ENCODE data around the gene ATP5IF1. TPM values are rescaled to one million over a fixed set of nuclear protein-coding genes. Genes with fewer than 3 reads are reported as not detected.
A peak's percentile ranks its signal among the peaks of the same experiment; 100 is the strongest.

Gene ATP5IF1
- total and polyA plus RNA-seq, 10 of the 15 experiments (the other 5 are each of a cell fraction or from before 2014, with no cell fraction given) = 253 to 1,210 (median 418) TPM

GRCh38 chr1:28249866-28250295, 14.0 kb downstream of the ATP5IF1 start:
- H3K36me3 ChIP-seq (ENCODE audit: control insufficient read depth in 2 of 2, insufficient read depth in 2 of 2, low read length in 1 of 2) = no peaks in the 10 kb centered on the region
- in situ Hi-C loops (cut with MboI) = loop anchor here (5.0 kb wide), 1 partner anchor 352 kb away; no protein-coding TSS in a partner anchor
- peak overlapping the region; percentile 72 for H2AFZ ChIP-seq (ENCODE audit: control insufficient read depth, low read depth, low read length)
- RAD21 ChIA-PET (ENCODE audit: unreplicated experiment) = interaction anchor here (0.5 to 4.5 kb wide), 17 partner anchors 9 to 353 kb away, joined by 3 to 34 read pairs (median 8); partner anchors contain the start of genes ATP5IF1, MED18, PHACTR4 and SESN2
- peaks cover 3% of the 10 kb centered on the region for H3K79me2 ChIP-seq (ENCODE audit: control insufficient read depth, insufficient read depth, low read length)
- SMC1A ChIA-PET (ENCODE audit: uncharacterized antibody, unreplicated experiment) = interaction anchor here (0.9 to 9.7 kb wide), 16 partner anchors 8 to 627 kb away, joined by 3 to 84 read pairs (median 14); partner anchors contain the start of genes ATP5IF1, DNAJC8 and MED18
- no peak for ATAC-seq
- no peak overlapping the region for H3K4me3 ChIP-seq
- DNase-seq (ENCODE audit: low read depth, low spot score) = no peak
- no peak for TF ChIP-seq SIN3A (IDR thresholded peaks at IDR 0.05; ENCODE audit: low read depth, low read length)
- TF ChIP-seq ASH2L (IDR thresholded peaks at IDR 0.05; ENCODE audit: borderline replicate concordance, low read depth) = no peak
- TF ChIP-seq E4F1 (IDR thresholded peaks at IDR 0.05; ENCODE audit: borderline replicate concordance, partially characterized antibody) = no peak
- TF ChIP-seq TCF12 (IDR thresholded peaks at IDR 0.05; ENCODE audit: low read depth, low read length) = no peak
- POLR2A ChIA-PET = interaction anchor here (0.6 to 7.6 kb wide), 11 partner anchors 9 to 476 kb away, joined by 3 to 125 read pairs (median 4); partner anchors contain the start of genes ATP5IF1, MED18 and SESN2
- no TSS peak for BruUV-seq (replicated peaks)
- intact Hi-C loops (cut with micrococcal nuclease; ENCODE audit: unreplicated experiment) = loop anchor here (2.0 to 10.0 kb wide), 6 partner anchors 47 to 475 kb away; partner anchors contain the start of genes MED18, STX12 and THEMIS2
- H3K4me1 ChIP-seq (ENCODE audit: control insufficient read depth, insufficient read depth, low read length) = peaks cover 26% of the 10 kb centered on the region
- no peak overlapping the region for H3K4me2 ChIP-seq (ENCODE audit: control insufficient read depth, insufficient read depth)
- CTCF ChIA-PET = interaction anchor here (0.7 to 4.5 kb wide), 28 partner anchors 8 to 627 kb away, joined by 3 to 138 read pairs (median 12); partner anchors contain the start of genes ATP5IF1, MED18 and PHACTR4
- no peaks in the 10 kb centered on the region for H3K27me3 ChIP-seq (replicated peaks in 1 of 2; ENCODE audit: control insufficient read depth in 2 of 2, insufficient read depth in 2 of 2, low read length in 1 of 2)
- peak overlapping the region; percentile 16; the same call in 1 of the 2 replicates for H3K9ac ChIP-seq (ENCODE audit: control insufficient read depth, insufficient read depth, low read length)
- 28% methylated on average over 4 of the region's 4 CpGs for WGBS (ENCODE audit: insufficient coverage, insufficient replicate concordance, low lambda C conversion rate, missing lambda C conversion rate)
- no peaks in the 10 kb centered on the region for H3K9me3 ChIP-seq (replicated peaks; ENCODE audit: control insufficient read depth, insufficient read depth, low read length)
- FAIRE-seq = no peak
- H3K27ac ChIP-seq (ENCODE audit: control insufficient read depth, insufficient read depth) = peak overlapping the region; percentile 62
- H4K20me1 ChIP-seq (ENCODE audit: control insufficient read depth, insufficient read depth) = no peaks in the 10 kb centered on the region
